COR-L47 (cell line): ENCODE measurements around the gene OLA1.

Experiments used
- DNase-seq: peaks from one replicate; lab custom pipeline; 2025; lab: John Stamatoyannopoulos, UW

OLA1 gene

GRCh38 chr2:174224665-174225288 lies 23.6 kb downstream of the OLA1 start:
- DNase-seq = no peak

DNA sequence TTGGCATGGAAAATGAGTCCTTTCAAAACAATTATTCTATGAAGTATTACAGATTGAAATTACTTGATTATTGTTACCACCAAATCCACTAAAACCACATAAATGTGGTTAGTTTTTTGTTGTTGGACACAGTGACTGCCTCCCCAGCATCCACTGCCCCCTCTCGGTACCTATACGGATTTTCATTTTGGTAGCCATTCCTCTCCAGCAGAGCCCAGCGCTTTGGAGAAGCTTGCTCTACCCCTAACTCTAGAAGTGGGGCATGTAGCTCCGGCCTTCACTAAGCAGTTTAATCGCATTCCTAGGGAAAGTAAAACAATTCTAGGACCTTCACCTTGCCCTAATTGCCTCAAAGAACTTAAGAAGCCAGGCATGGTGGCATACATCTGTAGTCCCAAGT lies 24.2 kb downstream of the OLA1 start:
- DNase-seq = no peak

DNA sequence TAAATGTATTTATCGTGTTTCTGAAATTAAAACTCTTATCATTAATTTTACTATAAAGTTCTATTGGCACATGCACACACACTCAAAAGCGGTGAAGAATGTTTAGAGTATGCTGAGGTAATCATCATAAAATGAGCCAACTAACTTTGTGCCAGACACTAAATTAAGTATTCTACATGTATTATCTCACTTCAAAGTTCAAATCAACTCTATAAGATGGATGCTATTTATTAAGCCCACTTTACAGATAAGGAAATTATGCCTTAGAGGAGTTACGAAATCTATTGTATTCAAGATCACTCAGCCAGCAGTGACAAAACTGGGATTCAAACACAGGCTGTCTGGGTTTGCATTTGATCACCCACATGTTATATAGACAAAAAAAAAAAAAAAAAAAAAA lies 24.9 kb downstream of the OLA1 start:
- no peak for DNase-seq

DNA sequence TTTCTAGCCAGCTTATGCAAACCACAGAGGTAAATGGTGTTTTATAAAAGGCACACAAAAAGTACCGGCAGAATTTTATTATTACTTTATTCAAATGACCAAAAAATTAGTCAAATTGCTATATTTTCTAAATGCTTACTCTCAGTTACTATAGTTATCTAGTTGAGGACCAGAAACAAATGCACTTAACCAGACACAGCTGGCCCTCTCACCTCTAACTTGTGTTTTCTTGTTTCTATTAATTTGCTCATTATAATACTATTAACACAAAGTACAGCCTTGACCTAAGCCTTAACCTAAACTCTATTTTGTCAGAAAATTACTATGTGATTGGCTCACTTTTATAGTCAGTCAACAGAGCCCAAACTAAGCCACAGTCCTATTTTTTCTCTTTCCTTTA lies 26.2 kb downstream of the OLA1 start:
- DNase-seq = no peak

DNA sequence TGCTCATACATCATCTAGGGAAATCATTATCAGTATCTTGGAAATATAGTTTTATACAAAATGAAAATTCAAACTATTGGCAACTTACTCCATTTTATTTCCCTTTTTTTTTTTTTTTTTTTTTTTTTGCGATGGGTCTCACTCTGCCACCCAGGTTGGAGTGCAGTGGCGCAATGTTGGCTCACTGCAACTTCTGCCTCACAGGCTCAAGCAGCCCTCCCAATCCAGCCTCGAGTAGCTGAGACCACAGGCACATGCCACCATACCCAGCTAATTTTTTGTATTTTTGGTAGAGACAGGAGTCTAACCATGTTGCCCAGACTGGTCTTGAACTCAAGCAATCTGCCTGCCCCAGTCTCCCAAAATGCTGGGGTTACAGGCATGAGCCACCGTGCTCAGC lies 29.0 kb downstream of the OLA1 start:
- DNase-seq = no peak

- DNase-seq = no peak
Observed at GRCh38 chr2:174218773-174219172, 29.6 kb downstream of the OLA1 start.

DNA sequence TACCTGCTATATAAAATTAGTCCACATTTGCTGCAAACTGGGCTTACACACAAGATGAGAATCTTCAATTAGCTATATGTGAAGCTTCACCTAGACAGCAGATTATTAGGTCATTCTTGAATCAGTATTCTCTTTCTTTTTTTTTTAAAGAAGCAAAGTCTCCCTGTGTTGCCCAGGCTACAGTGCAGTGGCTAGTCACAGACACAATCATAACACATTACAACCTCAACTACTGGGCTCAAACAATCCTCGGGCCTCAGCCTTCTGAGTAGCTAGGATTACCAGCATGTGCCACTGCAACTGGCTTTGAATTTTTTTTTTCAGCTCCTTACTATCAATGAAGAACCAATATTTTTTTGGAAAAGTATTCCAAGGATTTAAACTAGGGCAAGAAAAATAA lies 30.5 kb downstream of the OLA1 start:
- DNase-seq = no peak

DNA sequence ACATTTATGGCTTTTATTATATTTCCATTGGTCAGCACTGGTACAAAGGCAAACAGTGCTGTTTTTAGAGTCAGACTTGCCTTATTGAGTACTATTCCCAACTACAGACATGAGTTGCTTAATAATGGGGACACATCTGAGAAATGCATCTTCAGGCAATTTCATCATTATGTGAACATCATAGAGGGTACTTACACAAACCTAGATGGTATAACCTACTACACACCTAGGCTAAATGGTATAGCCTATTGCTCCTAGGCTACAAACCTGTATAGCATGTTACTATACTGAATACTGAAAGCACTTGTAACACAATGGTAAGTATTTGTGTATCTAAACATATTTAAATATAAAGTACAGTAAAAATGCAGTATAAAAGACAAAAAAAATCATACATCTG lies 36.4 kb downstream of the OLA1 start:
- DNase-seq = no peak

GRCh38 chr2:174210862-174211261 lies 37.5 kb downstream of the OLA1 start:
- no peak for DNase-seq

DNA sequence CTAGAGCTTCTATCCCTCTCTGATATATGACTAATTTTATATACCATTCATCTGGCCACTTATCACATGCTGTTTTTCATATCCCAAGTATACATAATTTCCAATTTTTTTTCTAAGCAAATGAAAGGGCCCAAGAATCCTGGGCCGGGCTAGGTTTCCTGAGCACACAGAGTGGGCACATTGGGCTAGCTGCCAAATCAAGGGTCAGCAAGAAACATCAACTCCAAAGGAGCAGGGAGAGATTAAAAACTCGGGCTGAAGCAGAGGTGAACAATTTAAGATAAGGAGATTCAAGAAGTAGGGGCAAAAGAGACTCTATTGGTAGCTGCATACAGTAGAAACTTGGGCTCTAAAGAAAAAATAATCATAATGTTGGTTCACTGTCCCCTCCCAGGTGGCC lies 39.0 kb downstream of the OLA1 start:
- DNase-seq = no peak

GRCh38 chr2:174208026-174208425 lies 40.3 kb downstream of the OLA1 start:
- no peak for DNase-seq

GRCh38 chr2:174205562-174205961 lies 42.8 kb downstream of the OLA1 start:
- DNase-seq = no peak

DNA sequence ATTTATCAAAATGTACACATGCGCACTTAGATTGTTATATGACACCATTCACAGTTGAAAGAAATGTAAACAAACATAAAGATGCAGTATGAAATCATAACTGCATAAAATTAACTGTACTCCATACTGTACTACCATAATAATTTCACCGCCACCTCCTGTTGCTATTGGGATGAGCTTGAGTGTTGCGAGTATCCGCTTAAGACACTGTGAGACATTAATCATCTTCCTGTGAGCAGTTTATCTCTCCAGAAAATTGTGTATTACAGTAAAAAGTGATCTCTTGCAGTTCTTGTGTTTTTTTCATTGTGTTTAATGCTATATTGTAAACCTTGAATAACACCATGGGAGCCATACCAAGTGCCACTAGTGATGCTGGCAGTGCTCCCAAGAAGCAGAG lies 46.1 kb downstream of the OLA1 start:
- DNase-seq = no peak

- no peak for DNase-seq
Observed at GRCh38 chr2:174198846-174199564, 49.3 kb downstream of the OLA1 start.

- no peak for DNase-seq
Observed at GRCh38 chr2:174195253-174195652, 53.1 kb downstream of the OLA1 start.

DNA sequence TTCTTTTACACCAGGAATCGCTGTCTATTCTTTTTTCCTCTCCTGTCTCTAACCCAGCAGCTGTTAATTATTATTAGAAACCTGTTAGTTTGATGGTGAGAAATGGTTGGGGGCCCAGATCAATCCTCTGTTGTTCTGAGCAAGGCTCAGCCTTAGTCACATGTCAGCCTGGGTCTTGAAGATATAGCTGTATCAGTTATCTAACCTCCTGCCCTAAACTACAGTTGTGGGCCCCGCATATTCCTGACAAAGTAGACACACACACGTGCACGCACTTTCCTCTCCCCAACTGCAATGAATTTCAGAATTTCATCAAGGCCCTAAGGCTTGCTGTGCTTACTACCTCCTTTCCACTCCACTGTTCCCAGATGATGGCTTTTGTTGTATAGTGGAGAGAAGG lies 54.6 kb downstream of the OLA1 start:
- no peak for DNase-seq

DNA sequence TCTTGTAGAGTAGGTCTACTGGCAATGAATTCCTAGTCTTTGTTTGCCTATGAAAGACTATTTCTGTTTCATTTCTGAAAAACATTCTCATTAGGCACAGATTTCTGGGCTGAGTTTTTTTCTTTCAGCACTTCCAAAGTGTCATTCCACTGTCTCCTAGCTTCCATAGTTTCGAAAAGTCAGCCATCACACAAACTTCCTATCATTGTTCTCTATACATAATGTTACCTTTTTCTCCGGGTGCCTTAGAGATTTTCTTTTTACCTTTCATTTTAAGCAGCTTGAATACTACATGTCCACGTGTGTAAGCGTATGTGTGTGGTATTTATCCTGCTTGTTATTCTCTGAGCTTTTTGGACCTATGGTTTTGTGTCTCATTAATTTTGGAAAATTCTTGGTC lies 55.7 kb downstream of the OLA1 start:
- DNase-seq = no peak

DNA sequence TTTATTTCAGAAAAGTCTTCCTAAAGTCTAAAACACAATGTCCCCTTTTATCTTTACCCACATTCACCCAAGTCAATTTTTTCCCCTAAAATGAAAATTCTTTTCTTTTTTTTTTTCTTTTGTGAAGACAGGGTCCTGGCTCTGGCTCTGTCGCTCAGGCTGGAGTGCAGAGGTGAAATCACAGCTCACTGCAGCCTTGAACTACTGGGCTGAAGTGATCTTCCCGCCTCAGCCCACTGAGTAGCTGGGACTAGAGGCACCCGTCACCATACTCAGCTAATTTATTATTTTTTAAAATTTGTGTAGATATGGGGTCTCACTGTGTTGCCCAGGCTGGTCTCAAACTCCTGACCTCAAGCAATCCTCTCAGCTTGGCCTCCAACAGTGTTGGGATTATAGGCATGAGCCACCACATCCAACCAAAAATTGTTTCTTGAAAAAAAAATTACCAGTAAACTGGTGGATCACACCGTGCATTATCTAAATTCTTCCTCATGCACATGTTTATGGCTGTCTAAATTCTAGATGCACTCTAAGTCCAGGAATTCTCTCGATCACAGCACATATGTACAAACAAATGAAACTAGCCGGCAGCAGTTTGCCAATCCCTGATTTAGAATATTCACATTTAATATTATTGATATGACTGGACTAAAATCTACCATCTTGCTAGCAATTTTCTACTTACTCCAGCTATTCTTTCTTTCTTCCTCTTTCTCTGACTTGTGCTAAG lies 56.8 kb downstream of the OLA1 start:
- no peak for DNase-seq

- no peak for DNase-seq
Observed at GRCh38 chr2:174184915-174185314, 63.4 kb downstream of the OLA1 start.

DNA sequence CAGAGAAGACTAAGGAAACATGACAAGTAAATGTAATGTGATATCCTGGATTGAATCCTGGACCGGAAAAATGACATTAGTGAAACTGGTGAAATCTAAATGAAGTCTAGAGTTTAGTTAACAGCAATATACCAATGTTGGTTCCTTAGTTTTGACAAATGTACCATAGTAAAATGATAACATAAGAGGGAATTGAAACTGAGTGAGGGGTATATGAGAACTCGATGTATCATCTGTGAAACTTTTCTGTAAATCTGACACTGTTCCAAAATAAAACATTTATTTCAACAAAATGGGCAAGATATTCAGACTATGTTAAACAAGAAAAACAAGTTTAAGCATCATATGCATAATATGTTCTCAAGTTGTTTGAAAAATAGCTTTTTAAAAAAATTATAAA lies 63.8 kb downstream of the OLA1 start:
- no peak for DNase-seq

DNA sequence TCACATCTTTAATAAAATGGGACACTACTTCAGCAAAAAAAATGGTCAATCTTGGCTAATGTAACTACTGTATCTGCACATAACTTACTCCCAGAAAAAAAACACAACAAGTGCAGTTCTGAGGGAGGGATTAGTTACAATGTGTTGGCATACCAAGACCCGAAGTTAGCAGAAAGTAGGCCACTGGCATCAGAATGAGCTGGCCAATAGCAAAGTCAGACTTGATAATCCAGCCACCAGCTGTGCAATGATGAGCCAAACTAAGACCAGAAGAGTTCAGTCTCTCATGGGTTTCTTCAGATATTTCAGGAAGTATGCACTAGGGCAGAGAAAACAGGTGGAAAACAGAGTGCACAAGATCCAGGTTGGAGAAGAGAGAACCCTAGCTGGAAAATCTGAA lies 65.3 kb downstream of the OLA1 start:
- no peak for DNase-seq

DNA sequence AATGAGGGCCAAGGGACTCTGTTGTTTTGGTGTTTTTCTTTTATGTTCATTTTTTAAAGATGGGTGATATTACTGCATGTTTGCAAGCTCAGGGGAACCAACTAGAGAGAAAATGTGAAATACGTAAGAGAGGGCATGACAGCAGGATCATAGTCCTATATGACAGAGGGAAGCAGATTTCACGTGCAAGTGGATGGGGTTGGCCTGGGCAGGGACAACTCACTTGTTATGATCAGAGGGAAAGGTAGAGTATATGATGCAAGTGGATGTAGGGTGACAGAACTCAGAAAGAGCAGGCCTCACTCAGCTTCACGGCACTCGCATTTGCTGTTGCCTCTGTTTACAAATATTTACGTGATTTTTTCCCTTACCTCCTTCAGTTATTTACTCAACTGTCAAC lies 67.0 kb downstream of the OLA1 start:
- no peak for DNase-seq

DNA sequence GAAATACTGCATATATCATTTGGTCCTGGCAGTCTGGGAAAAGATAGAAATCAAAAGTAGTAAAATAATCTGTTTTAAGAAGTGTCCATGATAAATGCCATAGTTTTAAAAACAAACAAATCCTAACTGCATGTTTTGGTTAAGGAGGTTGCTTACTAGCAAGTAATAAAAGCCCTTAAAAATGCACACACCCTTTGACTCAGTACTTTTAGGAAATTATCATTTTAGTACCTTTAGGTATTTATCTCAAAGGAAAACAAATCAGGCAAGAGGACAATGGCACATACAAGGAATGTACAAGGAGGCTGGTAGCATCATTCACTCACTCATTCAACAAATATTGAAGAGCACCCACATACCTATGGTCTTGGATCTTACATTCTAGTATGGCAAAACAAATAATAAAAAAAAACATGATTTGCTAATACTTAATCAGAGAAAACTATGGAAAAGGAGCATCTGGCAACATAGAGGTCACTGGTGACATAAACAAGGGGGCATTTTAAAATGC lies 67.6 kb downstream of the OLA1 start:
- DNase-seq = no peak
